BE2C (cell line): ENCODE results near the gene TGFBR3.
"Not testable (repeated sequence)": the region's sequence is repeated elsewhere in the genome, so short reads cannot be mapped to it uniquely, and the experiment has no call there.

ENCODE experiments used
- DNase-seq: peaks from one replicate; pipeline ENCODE4 v3.0.0-alpha.2; 2020
- H3K27me3 ChIP-seq: fragments of 250-450 bp; sonication (Bioruptor Pico); 2 replicates; pipeline ENCODE4 v1.5.1; 2020; ENCODE audit warnings: mild to moderate bottlenecking
- H3K36me3 ChIP-seq: fragments of 250-450 bp; sonication (Bioruptor Pico); 2 replicates; pipeline ENCODE4 v1.5.1; 2020; ENCODE audit warnings: mild to moderate bottlenecking
- H3K4me1 ChIP-seq: fragments of 250-450 bp; sonication (Bioruptor Pico); 2 replicates; pipeline ENCODE4 v1.5.1; 2020
- H3K4me3 ChIP-seq: 2 replicates; pipeline ENCODE4 v1.5.1; 2011; ENCODE audit warnings: low read depth, low read length
- H3K9me3 ChIP-seq: fragments of 250-450 bp; sonication (Bioruptor Pico); 2 replicates; pipeline ENCODE4 v1.5.1; 2020
- CTCF ChIP-seq: IDR thresholded peaks from 2 replicates; pipeline ENCODE4 v1.5.1; 2012; ENCODE audit warnings: mild to moderate bottlenecking, low read depth, low read length

The TGFBR3 gene

GRCh38 chr1:91857557-91858239 is 28.3 kb downstream of the TGFBR3 start:
- Histone ChIP-seq H3K4me1 (no peaks in the 10 kb centered on the region), H3K4me3 (no peak overlapping the region)
- TF ChIP-seq CTCF: no peak

GRCh38 chr1:91856996-91857395 is 29.0 kb downstream of the TGFBR3 start:
- Histone ChIP-seq H3K4me3 (no peak overlapping the region), H3K4me1 (no peaks in the 10 kb centered on the region), H3K36me3 (no peaks in the 10 kb centered on the region), H3K9me3 (no peaks in the 10 kb centered on the region), H3K27me3 (no peaks in the 10 kb centered on the region)
- DNase-seq: no peak
- TF ChIP-seq CTCF: no peak

More at GRCh38 chr1:91857557-91858239, 28.3 kb downstream of the TGFBR3 start:
- no peaks in the 10 kb centered on the region for H3K27me3 ChIP-seq
- DNase-seq: no peak
- no peaks in the 10 kb centered on the region for H3K9me3 ChIP-seq
- no peaks in the 10 kb centered on the region for H3K36me3 ChIP-seq

DNA sequence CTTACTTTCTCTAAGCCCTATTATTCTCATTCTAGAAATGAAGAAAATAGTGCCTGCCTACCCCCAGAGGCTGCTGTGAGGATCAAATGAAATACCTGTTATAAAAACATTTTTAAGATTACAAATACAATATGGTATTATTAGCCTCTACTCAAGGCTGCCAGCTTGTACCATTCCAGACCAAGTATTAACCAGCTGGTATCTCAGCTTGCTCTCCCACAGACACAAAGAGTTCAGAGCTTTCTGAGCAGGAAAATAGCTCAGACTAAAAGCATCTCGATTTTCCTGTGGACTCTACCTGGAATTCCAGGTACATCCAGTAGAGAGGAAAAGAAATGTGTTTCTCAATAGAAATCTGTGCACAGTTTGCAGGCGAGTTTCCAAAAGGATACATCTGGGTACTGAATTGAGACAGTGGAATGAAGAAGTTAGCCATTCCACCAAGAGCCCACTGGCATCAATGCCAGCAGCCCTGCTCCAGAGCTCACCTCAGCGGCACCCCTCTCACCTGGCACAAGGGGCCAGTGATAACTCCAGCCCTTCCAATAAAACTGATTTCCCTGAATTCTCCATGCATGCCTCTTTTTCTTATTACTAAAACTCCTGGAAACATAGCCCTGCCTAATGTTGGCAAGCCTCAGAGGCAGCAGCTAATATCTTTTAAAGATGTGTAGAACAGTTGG is 31.0 kb downstream of the TGFBR3 start:
- no peaks in the 10 kb centered on the region for H3K9me3 ChIP-seq
- H3K27me3 ChIP-seq: no peaks in the 10 kb centered on the region
- TF ChIP-seq CTCF: no peak
- no peak overlapping the region for H3K4me3 ChIP-seq
- H3K4me1 ChIP-seq: no peaks in the 10 kb centered on the region
- H3K36me3 ChIP-seq: no peaks in the 10 kb centered on the region
- no peak for DNase-seq

DNA sequence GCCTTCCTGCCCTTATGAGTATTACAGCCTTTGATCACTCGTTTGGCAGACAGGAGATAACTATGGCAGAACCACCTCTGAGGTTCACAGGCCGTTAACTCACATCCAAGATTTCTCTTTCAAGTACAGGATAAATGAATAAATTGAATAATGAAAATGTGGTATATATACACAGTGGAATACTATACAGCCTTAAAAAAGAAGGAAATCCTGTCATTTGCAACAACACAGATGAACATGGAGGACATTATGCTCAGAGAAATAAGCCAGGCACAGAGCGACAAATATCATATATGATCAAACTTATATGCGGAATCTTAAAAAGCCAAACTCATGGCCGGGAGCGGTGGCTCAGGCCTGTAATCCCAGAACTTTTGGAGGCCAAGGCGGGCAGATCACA is 32.6 kb downstream of the TGFBR3 start:
- no peaks in the 10 kb centered on the region for H3K36me3 ChIP-seq
- no peaks in the 10 kb centered on the region for H3K27me3 ChIP-seq
- DNase-seq: no peak
- no peaks in the 10 kb centered on the region for H3K4me1 ChIP-seq
- no peak for TF ChIP-seq CTCF
- no peaks in the 10 kb centered on the region for H3K9me3 ChIP-seq
- no peak overlapping the region for H3K4me3 ChIP-seq

- not testable (repeated sequence) for H3K36me3 ChIP-seq, H3K27me3 ChIP-seq, H3K9me3 ChIP-seq, DNase-seq, H3K4me3 ChIP-seq, H3K4me1 ChIP-seq
These were observed 33.9 kb downstream of the TGFBR3 start for GRCh38 chr1:91852011-91852410.

DNA sequence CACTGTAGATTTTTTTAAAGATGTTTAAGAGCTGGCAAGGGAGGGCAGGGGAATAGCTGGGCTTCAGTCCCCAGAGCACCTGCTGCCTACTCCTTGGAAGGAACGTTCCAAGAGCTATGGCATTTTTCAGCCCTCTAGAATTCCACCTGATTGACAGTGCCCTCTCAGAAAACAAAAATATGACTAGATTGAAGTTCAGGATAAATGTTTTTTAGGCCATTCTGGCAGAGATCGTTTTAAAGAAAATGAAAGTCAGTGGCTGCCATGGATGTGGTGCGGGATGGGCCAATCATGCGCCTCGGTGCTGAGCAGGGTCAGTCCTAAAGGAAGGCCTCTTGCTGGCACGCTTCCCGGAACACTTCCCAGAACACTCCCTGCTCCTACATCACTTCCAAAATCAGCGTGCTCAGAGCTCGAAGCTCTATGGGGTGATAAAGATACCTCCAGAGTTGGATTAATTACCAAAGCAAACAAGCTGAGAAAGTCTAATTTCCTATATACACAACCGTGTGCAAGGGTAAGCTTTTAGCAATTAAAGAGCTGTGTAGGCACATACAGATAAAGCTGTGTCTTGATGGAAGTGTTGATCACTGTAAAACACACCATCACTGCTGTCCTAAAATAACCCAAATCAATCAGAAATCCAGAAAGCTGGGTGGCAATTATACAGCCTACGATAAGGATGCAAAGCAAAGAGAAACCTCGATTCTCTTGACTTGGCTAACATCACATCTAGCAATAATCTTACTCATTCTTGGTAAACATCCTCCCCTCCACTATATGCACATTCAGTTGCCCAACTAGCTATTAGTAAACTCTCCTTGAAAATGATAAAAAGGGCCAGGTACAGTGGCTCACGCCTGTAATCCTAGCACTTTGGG is 34.6 kb downstream of the TGFBR3 start:
- Histone ChIP-seq H3K4me3 (peak overlapping the region; percentile 31), H3K36me3 (no peaks in the 10 kb centered on the region), H3K4me1 (no peaks in the 10 kb centered on the region), H3K27me3 (no peaks in the 10 kb centered on the region), H3K9me3 (no peaks in the 10 kb centered on the region)
- TF ChIP-seq CTCF: no peak
- peak; percentile 58 for DNase-seq
